Astrocyte (in vitro differentiated cells and primary cell): ENCODE measurements around the gene FHL1.

Experiments
- CTCF ChIP-seq: IDR thresholded peaks from 2 replicates; pipeline ENCODE4 v1.5.1; 2011; ENCODE audit warnings: low read depth, mild to moderate bottlenecking, inconsistent platforms, low read length, moderate library complexity; ENCODE audit not compliant: insufficient read depth
- EZH2 ChIP-seq: IDR thresholded peaks from 2 replicates; pipeline ENCODE4 v1.6.1; 2012; ENCODE audit warnings: mild to moderate bottlenecking, low read length, inconsistent platforms; ENCODE audit not compliant: insufficient read depth

GRCh38 chrX:136122207-136122606 lies 25.1 kb upstream of the FHL1 start:
- TF ChIP-seq CTCF (no peak), EZH2 (no peak)
